ENCODE data around the gene BRD4. TPM values are rescaled to one million over a fixed set of nuclear protein-coding genes. Genes with fewer than 3 reads are reported as not detected.

The BRD4 gene
- total and polyA plus RNA-seq, 2 of the 13 experiments (the other 11 are each of a cell fraction or from before 2014, with no cell fraction given): 10.5 to 11.4 TPM

GRCh38 chr19:15195371-15196334 lies 136.7 kb downstream of the BRD4 start (continued):
- TF ChIP-seq SOX13 (IDR thresholded peaks at IDR 0.05) (no peak), SOX13 (CRISPR knock-in tag; conservative IDR thresholded peaks at IDR 0.05 in 1 of 2, IDR thresholded peaks at IDR 0.05 in 1 of 2) (no peak), ZBTB33 (CRISPR knock-in tag; IDR thresholded peaks at IDR 0.05) (no peak), ZBTB3 (CRISPR knock-in tag; IDR thresholded peaks at IDR 0.05; ENCODE audit: borderline replicate concordance, low read depth) (no peak), CTCF (CRISPR knock-in tag; IDR thresholded peaks at IDR 0.05) (peak; percentile 51), GABPB1 (CRISPR knock-in tag; IDR thresholded peaks at IDR 0.05) (peak; percentile 15; the same call in 1 of the 2 replicates), ZEB1 (IDR thresholded peaks at IDR 0.05; ENCODE audit: insufficient replicate concordance, low read depth) (peak; percentile 97), ARID5B (CRISPR knock-in tag; IDR thresholded peaks at IDR 0.05) (no peak)
